Calu3 (cell line): ENCODE results near the gene FBLN2. TPM values are rescaled to one million over a fixed set of nuclear protein-coding genes. Genes with fewer than 3 reads are reported as not detected.

ENCODE experiments used
- BruUV-seq: library from RNA; stranded (reverse); fragments of 400-500 nt; replicated peaks from 2 replicates; lab custom pipeline; 2021; lab: Mats Ljungman, UMichigan
- CTCF ChIA-PET: fragments of 300-600 bp; sonication (Branson Sonifier 250); formaldehyde crosslinking; loops from one replicate; lab custom pipeline; 2022; ENCODE audit warnings: antibody characterized with exemption; lab: Charles Lee
- DNase-seq: peaks from one replicate; pipeline ENCODE4 v3.0.0; 2022
- H3K27ac Mint-ChIP-seq: one replicate; pipeline ENCODE4 v1.8.0; 2022; ENCODE audit warnings: mixed read lengths; ENCODE audit not compliant: unreplicated experiment
- H3K27me3 Mint-ChIP-seq: one replicate; pipeline ENCODE4 v1.8.0; 2022; ENCODE audit warnings: mixed read lengths; ENCODE audit not compliant: unreplicated experiment
- H3K36me3 Mint-ChIP-seq: one replicate; pipeline ENCODE4 v1.8.0; 2022; ENCODE audit warnings: mild to moderate bottlenecking, moderate library complexity, mixed read lengths; ENCODE audit not compliant: insufficient read depth, unreplicated experiment
- H3K4me1 Mint-ChIP-seq: one replicate; pipeline ENCODE4 v1.8.0; 2022; ENCODE audit warnings: mild to moderate bottlenecking, low read depth, mixed read lengths; ENCODE audit not compliant: unreplicated experiment
- H3K4me3 Mint-ChIP-seq: one replicate; pipeline ENCODE4 v1.8.0; 2022; ENCODE audit warnings: mild to moderate bottlenecking, low read depth, moderate library complexity, mixed read lengths; ENCODE audit not compliant: unreplicated experiment
- H3K9me3 Mint-ChIP-seq: one replicate; pipeline ENCODE4 v1.8.0; 2022; ENCODE audit warnings: low read depth, mixed read lengths; ENCODE audit not compliant: unreplicated experiment
- intact Hi-C: fragments of 100-400 bp; cut with micrococcal nuclease; formaldehyde crosslinking; loops from one replicate; pipeline ENCODE4 v1.10.0; 2022; ENCODE audit not compliant: unreplicated experiment
- total RNA-seq: library from RNA; stranded (reverse); gene quantifications from 2 replicates; pipeline ENCODE4 v1.2.3, GENCODE V29; 2022
- TF ChIP-seq, protein P1 (sequence below): fragments of 200-600 bp; IDR thresholded peaks from one replicate; pipeline ENCODE4 v1.8.0; 2022; ENCODE audit warnings: antibody characterized with exemption; ENCODE audit not compliant: unreplicated experiment

Gene FBLN2
- total RNA-seq, 1 experiment from 2014 or later = not detected

DNA sequence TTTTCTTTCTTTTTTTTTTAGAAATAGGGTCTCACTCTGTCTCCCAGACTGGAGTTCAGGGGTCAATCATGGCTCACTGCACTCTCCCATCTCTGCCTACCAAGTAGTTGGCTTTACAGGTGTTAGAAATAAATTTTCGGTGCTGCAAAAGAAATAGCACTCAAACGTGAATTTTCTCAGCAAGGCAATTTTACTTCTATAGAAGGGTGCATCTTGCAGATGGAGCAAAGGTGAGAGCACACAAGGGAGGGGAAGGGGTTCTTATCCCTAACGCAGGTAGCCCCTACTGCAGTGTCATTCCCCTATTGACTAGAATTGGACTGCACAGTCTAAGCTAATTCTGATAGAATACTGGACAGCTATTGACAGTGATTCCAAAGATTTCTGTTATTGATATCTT lies 6.8 kb upstream of the FBLN2 start:
- CTCF ChIA-PET = no interaction called here
- intact Hi-C loops = no loop called here
- TF ChIP-seq, protein P1, sequence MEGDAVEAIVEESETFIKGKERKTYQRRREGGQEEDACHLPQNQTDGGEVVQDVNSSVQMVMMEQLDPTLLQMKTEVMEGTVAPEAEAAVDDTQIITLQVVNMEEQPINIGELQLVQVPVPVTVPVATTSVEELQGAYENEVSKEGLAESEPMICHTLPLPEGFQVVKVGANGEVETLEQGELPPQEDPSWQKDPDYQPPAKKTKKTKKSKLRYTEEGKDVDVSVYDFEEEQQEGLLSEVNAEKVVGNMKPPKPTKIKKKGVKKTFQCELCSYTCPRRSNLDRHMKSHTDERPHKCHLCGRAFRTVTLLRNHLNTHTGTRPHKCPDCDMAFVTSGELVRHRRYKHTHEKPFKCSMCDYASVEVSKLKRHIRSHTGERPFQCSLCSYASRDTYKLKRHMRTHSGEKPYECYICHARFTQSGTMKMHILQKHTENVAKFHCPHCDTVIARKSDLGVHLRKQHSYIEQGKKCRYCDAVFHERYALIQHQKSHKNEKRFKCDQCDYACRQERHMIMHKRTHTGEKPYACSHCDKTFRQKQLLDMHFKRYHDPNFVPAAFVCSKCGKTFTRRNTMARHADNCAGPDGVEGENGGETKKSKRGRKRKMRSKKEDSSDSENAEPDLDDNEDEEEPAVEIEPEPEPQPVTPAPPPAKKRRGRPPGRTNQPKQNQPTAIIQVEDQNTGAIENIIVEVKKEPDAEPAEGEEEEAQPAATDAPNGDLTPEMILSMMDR = no peak
- H3K27ac Mint-ChIP-seq = no peak overlapping the region
- H3K36me3 Mint-ChIP-seq = peaks cover 12% of the 10 kb centered on the region
- BruUV-seq = no TSS peak
- H3K4me1 Mint-ChIP-seq = peaks cover 24% of the 10 kb centered on the region
- H3K4me3 Mint-ChIP-seq = no peak overlapping the region
- no peak for DNase-seq
- peaks cover 4% of the 10 kb centered on the region for H3K9me3 Mint-ChIP-seq
- H3K27me3 Mint-ChIP-seq = no peaks in the 10 kb centered on the region

GRCh38 chr3:13543253-13543652 lies 5.7 kb upstream of the FBLN2 start:
- peak; percentile 18 for DNase-seq
- H3K27ac Mint-ChIP-seq = no peak overlapping the region
- TF ChIP-seq, protein P1 = no peak
- H3K36me3 Mint-ChIP-seq = peaks cover 7% of the 10 kb centered on the region
- no TSS peak for BruUV-seq
- CTCF ChIA-PET = no interaction called here
- H3K4me1 Mint-ChIP-seq = peaks cover 13% of the 10 kb centered on the region
- intact Hi-C loops = no loop called here
- no peaks in the 10 kb centered on the region for H3K27me3 Mint-ChIP-seq
- no peak overlapping the region for H3K4me3 Mint-ChIP-seq
- peaks cover 4% of the 10 kb centered on the region for H3K9me3 Mint-ChIP-seq

DNA sequence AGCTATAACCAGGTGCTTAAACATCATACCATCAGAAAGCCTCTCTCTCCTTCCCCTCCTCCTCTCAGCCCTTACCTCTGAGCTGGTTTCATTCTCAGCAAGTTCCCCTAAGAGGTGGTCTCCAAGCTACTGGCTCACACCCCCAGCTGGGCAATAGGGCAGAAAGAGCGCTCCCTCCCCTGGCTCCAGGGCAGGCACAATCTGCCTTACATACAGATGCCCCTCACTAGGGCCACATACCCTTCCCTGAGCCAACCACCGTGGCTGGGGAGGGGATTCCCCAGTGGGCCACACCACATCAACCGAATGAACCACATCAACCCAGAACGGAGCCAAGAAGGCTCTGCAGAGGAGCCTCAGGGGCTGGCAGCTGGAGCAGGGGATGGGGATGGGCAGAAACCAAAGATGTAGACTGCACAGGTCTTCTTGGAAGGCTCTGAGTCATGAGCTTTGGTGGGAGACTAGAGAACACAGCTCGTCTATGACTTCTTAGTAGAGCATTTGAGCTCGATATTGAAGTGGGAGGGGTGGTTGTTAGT lies 4.6 kb upstream of the FBLN2 start:
- H3K27me3 Mint-ChIP-seq = no peaks in the 10 kb centered on the region
- TF ChIP-seq, protein P1 = no peak
- CTCF ChIA-PET = no interaction called here
- BruUV-seq = no TSS peak
- H3K9me3 Mint-ChIP-seq = peaks cover 4% of the 10 kb centered on the region
- intact Hi-C loops = no loop called here
- no peak for DNase-seq
- no peak overlapping the region for H3K4me3 Mint-ChIP-seq
- H3K36me3 Mint-ChIP-seq = no peaks in the 10 kb centered on the region
- H3K27ac Mint-ChIP-seq = no peak overlapping the region
- peaks cover 2% of the 10 kb centered on the region for H3K4me1 Mint-ChIP-seq

DNA sequence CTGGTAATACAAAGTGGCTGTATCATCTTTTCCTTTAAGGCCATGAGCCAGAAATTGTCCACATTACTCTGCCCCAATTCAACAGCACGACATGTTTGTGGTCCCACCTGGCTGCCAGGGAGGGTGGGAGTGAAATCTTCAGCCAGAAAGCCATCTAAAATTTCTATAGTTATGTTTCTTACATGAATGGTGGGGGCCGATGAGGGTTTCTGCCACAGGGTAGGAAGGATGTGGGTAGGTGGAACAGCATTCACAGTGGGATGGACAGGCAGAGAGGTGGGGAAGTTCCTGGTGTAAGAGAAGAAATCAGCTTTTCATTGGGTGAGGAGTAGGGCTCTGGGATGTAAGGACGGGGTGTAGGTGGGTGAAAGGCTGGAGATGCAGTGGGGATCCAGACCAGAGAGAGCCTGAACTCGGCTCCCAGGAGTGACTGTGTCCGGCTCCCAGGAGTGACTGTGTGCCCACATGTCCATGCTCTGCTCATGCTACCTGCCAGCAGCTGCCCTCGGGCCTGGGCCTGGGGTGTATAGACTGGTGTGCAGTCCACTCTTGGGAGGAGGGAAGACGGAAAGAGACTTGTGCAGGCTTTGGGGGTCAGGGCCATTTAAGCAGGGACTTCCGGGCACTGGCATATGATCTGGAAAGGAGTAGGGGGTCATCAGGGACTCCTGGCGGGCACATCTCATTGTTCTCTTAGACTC lies 3.8 kb upstream of the FBLN2 start:
- intact Hi-C loops = no loop called here
- H3K36me3 Mint-ChIP-seq = no peaks in the 10 kb centered on the region
- H3K9me3 Mint-ChIP-seq = peaks cover 4% of the 10 kb centered on the region
- DNase-seq = no peak
- no peak overlapping the region for H3K27ac Mint-ChIP-seq
- no peak overlapping the region for H3K4me3 Mint-ChIP-seq
- CTCF ChIA-PET = no interaction called here
- no peaks in the 10 kb centered on the region for H3K4me1 Mint-ChIP-seq
- TF ChIP-seq, protein P1 = no peak
- no TSS peak for BruUV-seq
- H3K27me3 Mint-ChIP-seq = peaks cover 5% of the 10 kb centered on the region
